Lung microvascular endothelial cell (primary cell): Measurements from ENCODE around the gene HMCES. TPM values are rescaled to one million over a fixed set of nuclear protein-coding genes. Genes with fewer than 3 reads are reported as not detected.

Experiments
- DNase-seq, 2 donors: peaks; one replicate each; pipeline versions ENCODE4 v3.0.0 to v3.0.0-alpha.2; 2010; ENCODE audit warnings: low read depth in 2 of 2
- total RNA-seq: library from RNA; depleted of rRNA; stranded (reverse); fragments of >200 nt; gene quantifications from 2 replicates; pipeline ENCODE4 v1.2.1, GENCODE V29; 2014

HMCES gene, protein sequence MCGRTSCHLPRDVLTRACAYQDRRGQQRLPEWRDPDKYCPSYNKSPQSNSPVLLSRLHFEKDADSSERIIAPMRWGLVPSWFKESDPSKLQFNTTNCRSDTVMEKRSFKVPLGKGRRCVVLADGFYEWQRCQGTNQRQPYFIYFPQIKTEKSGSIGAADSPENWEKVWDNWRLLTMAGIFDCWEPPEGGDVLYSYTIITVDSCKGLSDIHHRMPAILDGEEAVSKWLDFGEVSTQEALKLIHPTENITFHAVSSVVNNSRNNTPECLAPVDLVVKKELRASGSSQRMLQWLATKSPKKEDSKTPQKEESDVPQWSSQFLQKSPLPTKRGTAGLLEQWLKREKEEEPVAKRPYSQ
- total RNA-seq, result 18.7 and 20.3 TPM in 2 replicates

DNA sequence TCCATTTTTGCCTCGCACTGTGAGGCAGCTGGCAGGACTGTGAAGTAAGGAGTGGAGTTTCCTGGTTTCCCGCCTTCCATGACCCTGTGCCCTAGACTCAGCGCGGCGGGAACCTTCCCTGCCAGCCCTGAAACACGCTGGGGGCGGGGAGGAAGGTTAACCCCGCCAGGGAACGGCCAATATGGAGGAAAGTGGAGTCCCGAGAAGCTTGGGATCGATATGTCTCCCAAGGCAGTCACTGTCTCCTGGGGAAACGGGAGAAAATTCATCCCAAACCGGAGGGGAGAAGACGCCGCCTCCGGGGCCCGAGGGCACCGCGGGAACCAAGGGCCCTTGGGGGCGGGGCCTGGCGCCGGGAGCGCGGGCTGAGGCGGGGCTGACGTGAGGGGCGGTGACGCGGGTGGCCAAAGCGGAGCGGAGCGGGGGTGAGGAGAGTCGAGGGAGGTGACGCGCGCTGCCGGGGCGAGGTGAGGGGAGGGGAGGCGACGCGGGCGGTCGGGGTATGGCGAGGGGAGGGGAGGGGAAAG is at the start of gene HMCES:
HMCES (plus strand) TSS at position 432 of the 527 bp plus-strand sequence. CDS start 863 bp downstream, outside the sequence.
- DNase-seq, result peak; percentile 88 to 93

DNA sequence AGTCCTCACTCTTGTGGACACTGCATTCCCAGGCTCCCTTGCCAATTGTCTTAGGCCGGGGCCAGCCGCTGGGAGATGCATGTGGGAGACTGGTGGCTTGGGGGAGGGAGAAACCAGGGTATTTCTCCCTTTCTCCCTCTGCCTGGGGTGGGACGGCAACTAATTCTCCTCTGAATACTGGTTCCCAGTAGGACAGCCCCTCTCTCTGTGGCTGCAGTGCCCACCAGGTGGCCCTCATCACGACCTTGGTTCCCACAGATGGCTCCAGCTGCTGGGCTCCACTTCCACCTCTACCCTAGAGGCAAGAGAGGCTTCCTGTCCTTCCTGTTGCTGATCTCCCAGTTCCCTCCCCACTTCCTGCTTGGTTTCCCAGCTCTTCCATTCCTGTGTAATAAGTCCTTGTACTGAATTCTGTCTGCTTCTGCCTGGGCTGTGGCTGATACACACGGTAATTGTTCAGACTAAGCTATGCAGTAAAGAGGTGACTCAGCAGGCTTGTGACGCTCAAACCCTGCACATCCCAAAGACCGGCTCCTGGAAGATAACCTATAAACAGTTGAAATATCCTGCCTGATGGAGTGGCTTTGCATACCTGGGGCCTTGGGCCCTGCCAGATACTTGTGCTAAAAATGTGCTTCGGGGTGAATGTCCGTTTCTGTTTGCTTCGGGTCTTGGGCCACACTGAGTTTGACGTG is 49.6 kb upstream of the HMCES start:
- peak; percentile 71 for DNase-seq

DNA sequence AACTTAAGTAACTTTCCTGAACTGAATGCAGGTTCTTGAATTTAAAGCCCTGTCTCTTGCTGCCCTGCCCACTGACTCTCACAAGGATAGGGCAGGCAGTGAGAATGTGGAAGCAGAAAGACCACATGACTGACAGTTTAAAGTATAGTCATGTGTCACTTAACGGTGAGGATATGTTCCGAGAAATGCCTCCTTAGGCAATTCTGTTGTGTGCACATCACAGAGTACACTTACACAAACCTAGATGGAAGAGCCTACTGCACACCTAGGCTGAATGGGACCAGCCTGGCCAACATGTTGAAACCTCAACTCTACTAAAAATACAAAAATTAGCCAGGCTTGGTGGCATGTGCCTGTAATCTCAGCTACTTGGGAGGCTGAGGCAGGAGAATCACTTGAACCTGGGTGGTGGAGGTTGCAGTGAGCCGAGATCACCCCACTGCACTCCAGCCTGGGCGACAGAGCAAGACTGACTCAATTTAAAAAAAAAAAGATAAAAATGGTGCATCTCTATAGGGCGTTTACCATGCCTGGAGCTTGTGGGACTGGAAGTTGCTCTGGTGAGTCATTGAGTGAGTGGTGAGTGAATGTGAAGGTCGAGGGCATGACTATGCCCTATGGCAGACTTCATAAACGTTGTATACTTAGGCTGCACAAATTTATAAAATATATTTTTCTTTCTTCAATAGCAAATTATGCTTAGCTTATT is 48.2 kb upstream of the HMCES start:
- DNase-seq, result peak; percentile 61 to 82

DNA sequence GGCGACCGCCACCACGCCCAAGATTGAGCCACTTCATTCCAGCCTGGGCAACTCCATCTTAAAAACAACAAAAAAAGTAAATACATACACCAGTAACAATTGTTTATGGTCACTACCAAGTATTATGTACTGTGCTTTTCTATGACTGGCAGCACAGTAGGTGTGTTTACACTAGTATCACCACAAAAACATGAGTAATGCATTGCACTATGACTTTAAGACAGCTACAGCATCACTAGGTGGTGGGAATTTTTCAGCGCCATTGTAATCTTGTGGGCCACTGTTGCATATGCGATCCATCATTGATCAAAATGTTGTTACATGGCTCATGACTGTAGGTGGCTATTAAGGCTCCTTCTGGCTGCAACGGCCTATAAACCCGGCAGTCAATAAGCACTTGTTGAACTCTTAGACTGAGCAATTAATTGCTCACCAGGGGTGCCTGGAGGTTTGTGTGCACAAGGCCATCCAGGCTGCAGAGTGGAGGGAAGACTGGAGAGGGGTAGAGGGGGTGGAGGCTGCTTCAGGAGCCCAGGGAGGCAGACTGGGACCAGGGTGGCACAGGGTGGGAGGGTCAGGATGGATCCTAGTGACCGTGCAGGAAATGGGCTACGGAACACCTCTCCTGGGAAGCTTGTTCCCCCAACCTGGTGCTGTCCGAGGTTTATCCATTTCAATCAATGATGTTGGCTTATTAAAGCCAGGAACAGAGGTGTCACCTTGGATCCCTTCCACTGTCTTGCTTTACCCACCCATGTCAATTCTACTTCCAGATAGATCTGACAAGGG is 47.1 kb upstream of the HMCES start:
- DNase-seq, result no peak

DNA sequence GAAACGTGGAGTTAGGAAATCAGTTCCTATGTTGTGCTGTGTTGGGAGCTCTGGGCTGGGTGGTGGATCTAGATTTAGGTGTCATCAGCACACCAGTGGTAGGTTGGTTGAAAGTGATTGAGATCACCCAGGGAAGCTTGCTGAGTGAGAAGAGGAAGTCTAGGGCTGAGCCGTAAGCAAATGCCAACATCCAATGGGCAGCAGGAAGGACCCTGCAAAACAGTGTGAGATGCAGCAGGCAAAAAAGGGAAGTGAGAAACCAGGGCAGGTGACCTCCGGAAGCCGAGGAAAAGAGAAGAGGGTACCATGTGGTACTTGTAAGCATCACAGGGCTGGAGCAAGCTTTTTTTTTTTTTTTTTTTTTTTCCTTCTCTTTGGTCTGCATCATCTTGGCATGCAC is 45.1 kb upstream of the HMCES start:
- DNase-seq, result no peak

DNA sequence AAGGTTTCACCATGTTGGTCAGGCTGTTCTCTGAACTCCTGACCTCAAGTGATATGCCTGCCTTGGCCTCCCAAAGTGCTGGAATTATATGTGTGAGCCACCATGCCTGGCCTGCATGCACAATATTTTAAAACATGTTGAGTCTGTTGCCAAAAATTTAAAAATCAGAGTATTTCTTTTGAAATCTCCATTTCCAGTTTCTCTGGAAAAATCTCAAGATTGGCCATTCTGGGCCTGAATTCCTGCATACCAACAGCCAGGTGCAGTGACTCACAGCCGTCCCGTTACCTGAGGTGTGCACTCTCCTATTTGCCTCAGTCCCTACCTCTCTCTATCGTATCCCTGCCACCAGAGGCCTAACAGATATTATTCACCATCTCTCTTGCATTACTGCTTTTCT is 44.2 kb upstream of the HMCES start:
- DNase-seq, result no peak

DNA sequence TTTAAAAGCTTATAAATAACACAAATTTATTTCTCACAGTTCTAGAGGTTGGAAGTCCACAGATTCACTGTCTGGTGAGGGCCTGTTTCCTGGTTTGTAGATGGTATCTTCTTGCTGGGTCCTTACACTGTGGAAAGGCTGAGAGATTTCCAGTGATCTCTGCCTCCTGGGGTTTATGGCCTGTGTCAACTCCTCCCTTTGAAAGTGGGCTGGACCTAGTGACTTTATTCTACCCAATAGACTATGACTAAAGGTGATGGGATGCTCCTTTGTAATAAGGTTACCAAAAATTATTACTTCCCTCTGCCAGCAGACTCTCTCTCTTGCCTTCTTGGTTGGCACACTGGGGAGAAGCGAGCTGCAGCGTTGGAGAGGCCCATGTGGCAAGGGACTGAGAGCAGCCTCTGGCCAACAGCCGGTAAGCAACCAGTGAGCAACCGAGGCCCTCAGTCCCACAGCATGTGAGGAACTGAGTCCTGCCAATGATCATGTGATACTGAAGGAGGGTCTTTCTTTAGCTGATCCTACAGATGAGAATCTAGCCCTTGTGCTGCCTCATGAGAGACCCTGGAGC is 43.2 kb upstream of the HMCES start:
- DNase-seq, result no peak

DNA sequence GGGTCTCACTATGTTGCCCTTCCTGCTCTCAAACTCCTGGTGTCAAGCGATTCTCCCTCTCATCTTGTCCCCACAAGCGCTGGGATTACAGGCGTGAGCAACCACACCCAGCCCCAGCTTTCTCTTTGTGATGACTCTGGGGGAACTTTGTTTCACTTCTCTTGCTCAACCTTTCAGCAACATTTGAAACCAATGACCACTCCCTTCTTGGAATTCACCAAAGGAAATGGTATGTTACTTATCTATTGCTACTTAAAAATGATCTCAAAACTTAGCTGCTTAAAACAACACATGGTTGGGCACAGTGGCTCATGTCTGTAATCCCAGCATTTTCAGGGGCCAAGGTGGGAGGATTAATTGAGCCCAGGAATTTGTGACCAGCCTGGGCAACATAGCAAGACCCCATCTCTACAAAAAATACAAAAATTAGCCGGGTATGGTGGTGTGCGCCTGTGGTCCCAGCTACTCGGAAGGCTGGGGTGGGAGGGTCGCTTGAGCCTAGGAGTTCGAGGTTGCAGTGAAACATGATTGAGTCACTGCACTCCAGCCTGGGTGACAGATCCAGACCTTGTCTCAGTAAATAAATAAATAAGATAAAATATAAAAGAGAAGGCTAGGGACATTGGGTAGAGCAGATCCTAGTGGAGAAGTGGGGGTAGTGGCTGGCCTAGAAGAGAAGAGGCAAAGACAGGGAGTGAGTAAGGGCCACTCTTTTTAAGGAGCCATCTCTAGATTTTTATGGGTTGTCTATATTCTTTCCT is 39.5 kb upstream of the HMCES start:
- DNase-seq, result no peak

DNA sequence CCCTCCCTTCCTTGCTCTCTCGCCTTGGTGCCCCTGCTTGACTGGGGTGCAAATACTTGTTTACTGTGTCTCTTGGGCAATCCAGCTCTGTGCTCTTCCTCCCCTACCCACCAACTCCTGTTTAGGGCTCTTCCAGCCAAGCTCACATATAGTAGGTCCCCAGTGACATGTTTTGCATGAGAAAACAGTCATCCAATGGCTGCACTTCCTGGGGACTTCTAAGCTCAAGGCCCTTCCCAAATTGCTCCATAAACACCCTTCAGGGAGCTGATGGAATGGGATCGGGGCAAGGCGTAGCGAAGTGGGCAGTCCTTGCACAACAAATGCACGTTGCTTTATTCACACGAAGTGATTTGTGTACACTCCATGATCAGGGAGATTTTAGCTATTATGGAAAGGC is 38.7 kb upstream of the HMCES start:
- no peak for DNase-seq

DNA sequence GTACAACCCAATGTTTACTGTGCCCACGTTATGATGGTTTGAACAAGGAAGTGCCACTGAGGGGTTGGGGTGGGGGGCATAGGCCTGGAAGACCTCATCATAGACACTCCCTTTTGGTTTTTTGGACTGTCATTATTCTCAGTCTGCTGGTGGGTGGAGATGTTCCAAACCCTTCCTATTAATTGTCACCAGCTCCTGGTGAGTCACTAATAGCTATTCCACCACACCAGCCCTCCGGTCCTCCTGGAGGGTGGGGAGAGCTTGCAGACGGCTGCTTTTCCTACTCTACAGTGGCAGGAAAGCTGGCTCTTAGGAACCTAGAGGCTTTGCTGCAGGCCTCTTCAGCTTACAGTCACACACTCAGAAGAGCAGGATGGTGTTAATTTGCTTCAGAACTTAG is 38.2 kb upstream of the HMCES start:
- peak; percentile 13 to 39 for DNase-seq

DNA sequence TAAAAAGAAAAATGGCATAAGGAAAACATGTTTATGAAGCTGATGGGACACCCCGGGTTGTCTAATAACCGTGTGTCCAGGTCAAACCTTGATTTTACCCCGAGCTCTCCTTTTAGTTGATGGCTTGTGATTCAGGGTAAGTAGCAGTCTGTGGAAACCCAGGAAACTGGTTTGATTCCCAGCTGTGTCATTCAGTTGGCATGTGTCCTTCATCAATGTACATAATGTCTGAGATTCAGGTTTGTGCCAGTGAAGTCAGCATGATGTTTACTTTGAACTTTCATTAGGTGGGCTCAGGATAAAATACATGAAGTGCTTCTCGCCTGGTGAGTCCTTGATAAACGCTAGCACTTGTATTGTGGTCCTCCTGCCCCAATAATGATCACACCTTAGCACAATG is 33.5 kb upstream of the HMCES start:
- DNase-seq, result no peak

DNA sequence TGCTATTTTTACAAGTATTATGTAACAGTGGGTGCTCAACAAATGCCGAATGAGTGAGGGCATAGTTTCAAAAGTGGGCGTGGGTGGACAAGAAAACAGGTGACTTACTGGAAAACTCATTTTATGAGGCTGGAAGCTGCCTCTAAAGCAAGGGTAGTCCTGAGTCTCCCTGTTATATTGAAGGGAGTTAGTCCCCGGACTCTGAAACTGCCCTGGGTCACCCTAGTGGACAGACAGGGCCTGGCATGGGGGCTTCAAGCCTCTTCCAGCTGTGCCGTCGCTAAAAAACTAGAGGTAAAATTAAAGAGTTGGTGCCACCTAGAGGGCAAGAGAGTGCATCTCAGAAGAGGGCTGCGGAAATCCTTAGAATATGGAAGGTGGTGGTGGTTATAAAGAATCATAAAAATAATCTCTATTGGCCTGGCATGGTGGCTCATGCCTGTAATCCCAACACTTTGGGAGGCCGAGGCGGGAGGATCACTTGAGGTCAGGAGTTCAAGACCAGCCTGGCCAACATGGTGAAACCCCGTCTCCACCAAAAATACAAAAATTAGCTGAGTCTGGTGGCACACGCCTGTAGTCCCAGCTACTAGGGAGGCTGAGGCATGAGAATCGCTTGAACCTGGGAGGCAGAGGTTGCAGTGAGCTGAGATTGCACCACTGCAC is 32.9 kb upstream of the HMCES start:
- DNase-seq, result peak; percentile 92

DNA sequence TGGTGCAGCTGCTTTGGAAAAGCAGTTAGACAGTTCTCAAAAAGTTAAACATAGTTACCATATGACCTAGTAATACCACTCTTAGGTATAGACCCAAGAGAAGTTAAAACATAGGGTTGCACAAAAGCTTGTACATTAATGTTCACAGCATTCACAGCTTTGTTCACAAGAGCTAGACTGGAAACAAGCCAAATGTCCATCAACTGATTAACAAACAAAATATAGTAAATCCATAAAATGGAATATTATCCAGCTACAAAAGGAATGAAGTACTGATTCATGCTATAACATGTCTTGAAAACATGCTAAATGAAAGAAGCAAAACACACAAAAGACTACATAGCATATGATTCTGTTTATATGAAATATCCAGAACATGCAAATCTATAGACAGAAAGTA is 32.0 kb upstream of the HMCES start:
- no peak for DNase-seq

DNA sequence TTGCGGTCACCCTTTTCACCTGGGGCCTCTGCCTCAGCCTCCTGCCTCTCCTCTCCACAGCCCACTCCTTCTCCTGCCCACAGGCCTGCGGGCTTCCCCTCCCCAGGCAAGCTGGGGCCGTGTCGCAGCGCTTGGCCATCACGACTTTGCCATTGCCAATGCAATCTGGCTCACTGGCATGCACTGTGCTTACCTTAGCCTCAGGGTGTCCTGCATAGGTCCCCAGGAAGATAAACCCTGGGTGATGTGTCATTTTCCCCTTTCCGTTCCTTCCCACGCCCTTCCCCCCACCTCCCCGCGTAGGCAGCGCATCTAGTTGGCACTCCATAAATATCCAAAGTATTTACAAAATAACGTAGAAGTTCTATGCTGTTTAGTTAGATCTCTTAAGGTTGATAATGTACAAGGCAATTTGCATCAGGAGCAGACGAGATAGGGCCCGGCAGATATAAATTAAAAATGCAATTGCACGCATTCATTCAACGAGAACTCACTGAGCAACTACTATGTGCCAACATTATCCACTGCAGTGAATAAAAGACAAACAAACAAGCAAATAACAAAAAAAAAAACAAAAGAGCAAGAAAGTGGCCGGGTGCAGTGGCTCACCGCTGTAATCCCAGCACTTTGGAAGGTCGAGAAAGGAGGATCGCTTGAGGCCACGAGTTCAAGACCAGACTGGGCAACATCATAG is 30.2 kb upstream of the HMCES start:
- no peak for DNase-seq

DNA sequence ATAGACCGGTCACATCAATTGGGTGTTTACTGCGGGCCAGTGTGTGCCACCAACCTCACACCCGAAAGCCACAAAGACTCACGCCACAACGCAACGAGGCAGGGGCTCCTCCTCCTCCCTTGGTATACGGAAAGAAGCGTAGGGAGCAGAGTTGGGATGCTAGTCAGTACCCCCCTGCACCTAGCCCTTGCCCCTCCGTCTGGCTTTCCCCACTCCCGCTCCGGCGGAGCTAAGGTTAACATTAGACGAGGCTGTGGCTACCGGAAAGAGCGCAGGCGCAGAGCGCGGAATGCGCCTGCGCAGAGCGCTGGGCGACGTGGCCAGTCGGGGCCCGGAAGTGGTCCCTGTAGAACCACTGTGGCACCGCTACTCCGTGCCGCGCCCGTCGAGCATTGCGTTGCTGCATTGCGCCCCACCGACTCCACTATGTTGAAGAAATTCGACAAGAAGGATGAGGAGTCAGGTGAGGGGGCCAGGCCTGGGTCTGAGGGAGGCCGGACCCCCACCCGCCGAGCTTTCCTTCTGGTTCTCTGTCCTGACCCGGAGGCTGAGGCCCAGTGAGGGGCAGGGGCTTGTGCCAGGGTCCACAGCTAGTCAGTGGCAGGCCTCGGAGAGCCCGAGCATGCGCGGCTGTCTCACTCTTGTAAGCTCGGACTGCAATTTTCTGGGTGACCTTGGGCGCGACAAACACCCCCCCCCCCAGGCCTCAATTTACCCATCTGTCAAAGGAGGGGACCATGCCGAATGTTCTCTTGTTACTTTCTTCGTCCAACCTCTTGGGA is 29.2 kb upstream of the HMCES start, which contains the start of gene COPG1:
COPG1 (plus strand) TSS at position 323 of the 782 bp plus-strand sequence; CDS start at position 427, 104 bp downstream.
- peak; percentile 87 to 90 for DNase-seq

DNA sequence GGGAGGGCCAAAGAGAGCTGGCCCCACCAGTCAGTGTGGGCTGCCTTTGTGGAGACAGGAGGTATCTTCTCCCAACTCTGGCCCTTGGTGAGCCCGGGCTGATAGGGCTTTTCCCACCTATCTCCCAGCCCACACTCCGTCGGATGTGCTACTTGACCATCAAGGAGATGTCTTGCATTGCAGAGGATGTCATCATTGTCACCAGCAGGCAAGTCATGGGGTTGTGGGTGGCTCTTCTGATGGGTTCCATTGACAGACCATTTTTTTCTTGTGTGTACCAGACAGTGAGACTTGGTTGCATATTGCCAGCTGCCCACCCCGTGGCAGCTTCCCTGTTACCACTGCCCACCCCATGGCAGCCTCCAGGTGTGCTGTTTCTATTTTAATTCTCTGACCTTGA is 25.9 kb upstream of the HMCES start:
- DNase-seq, result no peak

DNA sequence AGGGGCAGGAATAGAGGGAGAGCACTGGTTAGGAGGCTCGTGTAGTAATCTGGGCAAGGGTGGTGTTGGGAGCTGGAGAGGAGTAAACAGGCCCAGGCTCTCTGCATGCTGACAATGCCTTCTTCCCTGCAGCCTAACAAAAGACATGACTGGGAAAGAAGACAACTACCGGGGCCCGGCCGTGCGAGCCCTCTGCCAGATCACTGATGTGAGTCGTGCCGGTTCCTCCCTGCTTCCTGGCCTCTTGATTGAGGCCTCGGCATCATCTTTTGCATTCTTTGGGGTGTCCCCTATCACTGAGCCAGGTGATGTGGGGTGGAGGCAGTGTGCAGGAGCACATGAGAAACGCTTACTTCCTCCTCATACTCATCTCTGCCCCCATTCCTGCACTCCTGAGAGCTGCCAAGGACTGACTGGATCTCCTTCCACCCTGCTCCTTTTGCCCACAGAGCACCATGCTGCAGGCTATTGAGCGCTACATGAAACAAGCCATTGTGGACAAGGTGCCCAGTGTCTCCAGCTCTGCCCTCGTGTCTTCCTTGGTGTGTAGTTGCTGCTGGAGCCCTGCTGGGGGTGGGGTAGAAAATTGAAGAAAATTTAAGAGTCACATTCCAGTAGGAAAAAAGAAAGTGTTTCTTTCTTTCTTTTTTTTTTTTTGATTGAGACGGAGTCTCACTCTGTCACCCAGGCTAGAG is 24.0 kb upstream of the HMCES start:
- DNase-seq, result no peak

DNA sequence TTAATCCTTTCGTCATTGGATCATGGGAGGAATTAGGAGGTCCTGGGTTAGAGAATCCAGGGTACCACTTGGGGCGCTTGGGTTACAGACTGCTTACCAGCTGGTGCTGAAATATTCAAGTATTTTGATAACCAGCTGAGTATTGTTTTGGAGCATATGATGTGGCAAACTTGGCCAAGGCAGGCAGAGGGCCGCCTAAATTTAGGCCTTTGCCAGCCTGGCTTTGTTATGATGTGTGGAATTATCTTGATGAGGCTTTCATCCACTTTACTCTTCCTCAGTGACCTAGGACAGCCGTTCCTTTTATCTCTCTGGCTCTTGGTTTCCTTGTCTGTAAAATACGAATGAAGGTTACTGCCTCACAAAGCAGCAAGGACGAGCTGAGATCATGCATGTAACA is 22.4 kb upstream of the HMCES start:
- DNase-seq, result no peak
